ENCODE data around the gene GIPC3.
A peak's percentile ranks its signal among the peaks of the same experiment; 100 is the strongest.

- no peak for TF ChIP-seq NANOG (IDR thresholded peaks at IDR 0.05; ENCODE audit: borderline replicate concordance)
- TF ChIP-seq POLR2AphosphoS5 (IDR thresholded peaks at IDR 0.05; ENCODE audit: low read depth) = peak; percentile 68
- no peak for TF ChIP-seq EZH2phosphoT487 (IDR thresholded peaks at IDR 0.05; ENCODE audit: unreplicated experiment)
- TF ChIP-seq CTCF (conservative IDR thresholded peaks at IDR 0.05; ENCODE audit: low read depth in 2 of 2) = no peak
- no peak for TF ChIP-seq EZH2 (IDR thresholded peaks at IDR 0.05; ENCODE audit: low read depth, unreplicated experiment)
Observed at GRCh38 chr19:3577723-3578344, 7.4 kb upstream of the GIPC3 start.
